ENCODE data around the gene PRKCE.

The PRKCE gene

DNA sequence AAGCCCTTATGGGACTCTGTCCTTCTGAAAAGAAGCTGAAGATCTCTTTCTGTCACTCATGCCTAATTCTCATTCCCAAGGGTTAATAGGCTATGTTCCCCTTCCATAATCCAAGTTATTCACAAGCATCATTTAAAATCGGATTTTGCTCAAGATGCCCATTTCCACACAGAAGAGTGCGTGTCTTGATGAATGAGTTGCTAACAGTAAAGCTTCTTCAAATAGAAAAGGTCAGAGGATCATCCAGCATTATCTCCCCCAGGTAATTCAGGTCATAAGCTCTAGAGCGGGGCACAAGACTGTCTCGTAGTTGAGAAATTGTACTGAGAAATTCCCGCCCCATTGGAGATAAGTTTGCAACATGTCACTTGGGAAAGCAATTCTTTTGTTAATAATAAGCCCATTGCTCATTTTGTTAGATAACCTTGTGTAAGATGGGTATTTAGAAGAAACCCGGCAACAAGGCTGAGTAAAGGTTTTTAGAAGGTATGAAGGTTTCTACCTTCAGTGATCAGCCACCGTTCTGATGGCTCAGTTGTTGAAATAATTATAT lies 355.1 kb downstream of the PRKCE start:
- DNase-seq, result no peak

DNA sequence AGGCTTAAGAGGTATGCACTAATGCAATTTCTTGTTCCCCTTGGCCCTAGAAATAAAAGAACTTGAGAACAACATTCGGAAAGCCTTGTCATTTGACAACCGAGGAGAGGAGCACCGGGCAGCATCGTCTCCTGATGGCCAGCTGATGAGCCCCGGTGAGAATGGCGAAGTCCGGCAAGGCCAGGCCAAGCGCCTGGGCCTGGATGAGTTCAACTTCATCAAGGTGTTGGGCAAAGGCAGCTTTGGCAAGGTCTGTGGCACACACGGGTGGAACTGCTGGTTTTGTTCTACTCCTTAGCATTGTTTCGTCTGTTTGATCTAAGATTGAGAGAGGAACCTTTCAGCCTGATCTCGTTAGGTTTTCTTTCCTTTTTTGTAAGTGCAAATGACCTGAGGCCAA lies 355.9 kb downstream of the PRKCE start:
- no peak for DNase-seq

DNA sequence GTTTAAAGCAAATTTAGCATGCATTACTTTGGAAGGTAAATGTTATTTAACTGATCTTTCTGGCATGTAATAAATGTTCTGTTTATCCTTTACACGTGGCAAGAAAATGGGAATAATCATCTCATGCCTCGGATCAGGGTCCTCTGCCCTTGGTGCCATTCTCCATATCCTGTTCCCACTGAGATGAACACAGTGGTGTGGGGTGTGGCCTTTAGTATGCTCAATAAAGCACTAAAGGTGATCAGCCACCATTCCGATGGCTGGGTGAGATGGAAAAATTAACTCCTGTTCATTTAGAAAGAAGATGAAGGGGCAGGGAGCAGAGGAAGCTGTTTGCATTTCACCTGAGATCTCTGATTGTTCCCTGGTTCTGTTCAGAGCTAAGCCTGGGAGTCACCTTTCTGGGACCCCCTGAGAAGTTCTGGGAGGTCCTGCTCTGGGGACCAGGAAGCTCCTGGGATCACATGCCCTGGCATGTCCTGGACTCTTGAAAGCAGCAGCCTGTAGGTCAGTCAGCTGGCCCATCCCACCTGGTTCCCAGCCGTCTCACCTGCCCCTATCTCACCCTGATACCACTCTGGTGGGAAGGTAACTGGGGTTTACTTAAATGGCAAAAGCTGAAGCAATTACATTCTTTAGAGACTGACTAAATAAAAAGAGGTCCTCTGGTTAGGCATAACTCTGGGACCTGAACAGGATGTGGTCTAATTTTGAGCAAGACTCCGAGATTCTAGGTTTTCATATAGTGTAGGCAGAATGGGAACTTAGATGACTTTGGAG lies 356.8 kb downstream of the PRKCE start:
- no peak for DNase-seq

DNA sequence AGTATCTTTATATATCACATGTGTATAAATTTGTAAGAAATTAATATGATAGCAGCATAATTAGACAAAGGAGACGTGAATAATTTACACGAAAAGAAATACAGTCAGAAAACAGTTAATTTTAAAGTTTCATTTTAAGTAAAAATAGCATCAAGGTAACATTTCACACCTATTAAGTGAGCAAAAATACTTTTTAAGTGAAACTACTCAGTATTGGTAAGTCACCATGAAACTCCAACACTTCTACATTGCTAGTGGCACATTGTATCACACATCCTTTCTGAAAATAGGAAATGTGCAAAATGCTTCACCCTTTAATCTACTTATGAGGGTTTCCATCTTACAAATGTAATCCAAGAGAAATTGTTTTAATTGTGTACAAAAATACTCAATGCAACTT lies 357.8 kb downstream of the PRKCE start:
- DNase-seq, result no peak

DNA sequence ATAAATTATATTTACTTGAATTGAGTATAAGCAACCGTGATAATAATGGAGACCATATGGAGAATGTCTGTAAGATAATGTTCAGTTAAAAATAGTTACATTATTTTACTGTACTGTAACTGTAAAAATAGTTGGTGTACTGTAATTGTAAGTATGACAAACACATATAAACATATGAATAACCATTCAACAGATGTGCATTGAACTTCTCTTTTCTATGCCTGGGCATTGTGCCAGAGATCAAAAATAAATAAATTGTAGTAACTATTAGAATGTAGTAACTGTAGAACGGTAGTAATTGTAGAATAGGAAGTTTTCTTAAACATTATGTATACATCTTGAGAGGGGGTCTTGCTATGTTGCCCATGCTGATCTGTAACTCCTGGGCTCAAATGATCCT lies 358.3 kb downstream of the PRKCE start:
- DNase-seq, result no peak

DNA sequence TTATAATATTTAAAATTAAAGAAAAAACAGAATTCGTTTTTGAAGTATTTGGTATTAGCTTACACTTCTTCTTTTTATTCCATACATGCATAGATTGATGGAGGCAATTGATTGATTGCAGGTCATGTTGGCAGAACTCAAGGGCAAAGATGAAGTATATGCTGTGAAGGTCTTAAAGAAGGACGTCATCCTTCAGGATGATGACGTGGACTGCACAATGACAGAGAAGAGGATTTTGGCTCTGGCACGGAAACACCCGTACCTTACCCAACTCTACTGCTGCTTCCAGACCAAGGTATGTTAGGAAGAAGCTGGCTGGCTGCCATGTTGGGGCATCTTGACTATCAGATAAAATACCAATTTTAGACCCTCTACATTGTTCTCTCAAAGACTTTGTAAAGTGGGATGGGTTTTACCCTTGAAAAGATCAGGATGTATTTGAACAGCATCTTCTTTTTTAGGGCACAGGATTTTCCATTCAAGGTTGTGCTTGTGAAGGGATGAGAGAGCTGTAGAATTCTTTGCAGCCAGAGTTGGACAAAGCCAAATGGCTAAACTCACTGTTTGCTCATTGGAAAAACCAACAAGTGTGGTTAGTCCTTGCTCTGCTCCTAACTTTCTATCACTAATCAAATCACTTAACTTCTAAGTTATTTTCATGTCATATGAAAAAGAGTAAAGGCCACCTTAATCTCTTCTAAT lies 358.9 kb downstream of the PRKCE start:
- DNase-seq, result no peak

DNA sequence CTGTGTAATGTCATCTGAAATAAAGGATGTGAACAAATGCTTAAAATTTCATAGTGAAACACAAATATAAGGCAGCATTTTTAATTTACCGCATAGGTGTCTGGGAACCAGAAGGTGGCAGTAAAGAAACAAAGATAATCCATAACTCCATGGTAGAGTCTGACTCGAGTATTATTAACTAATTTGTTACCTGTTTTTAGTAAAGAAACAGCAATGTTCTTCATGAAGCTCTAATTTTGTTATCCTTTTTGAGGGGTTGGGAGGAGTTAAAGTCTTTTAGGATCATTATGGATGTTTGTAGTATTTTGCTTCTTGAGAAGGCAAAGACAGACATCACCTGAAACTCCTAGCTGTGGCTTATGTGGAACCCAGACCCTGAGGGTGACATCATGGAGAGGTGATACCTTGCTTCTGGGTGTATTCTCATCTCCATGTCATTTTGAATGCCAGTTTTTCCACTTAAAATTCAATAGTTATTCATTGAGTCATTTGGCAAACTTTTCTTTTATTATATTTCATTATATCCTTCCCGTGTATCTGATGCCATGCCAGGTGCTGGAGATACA lies 359.5 kb downstream of the PRKCE start:
- DNase-seq, result no peak

DNA sequence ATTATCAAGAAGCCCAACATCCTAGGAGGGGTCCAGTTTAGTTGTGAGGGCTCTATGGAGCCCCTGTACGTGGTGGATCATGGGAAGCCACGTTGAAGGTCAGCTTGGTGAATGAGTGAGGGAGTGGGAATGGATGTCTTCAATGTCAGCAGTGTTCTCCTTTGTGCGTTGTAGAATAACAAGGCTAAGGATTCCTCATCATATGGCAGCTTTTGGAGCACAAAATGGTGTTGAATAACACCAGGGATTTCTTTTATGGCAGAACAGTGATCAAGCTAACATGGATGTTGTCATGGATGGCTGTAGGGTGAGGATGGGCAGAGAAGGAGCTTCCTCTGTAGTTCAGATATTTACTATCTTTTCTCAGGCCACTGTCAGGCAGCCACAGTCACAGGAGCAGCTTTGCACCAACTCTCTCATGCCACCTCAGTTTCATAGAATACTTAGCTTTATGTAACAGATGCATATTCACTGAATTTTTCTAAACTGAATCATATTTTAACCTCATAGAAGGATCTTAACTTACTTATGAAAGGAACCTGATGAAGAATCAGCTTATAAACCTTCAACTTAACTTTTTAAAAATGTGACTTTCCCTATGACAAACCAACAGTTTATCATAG lies 361.3 kb downstream of the PRKCE start:
- DNase-seq, result no peak

DNA sequence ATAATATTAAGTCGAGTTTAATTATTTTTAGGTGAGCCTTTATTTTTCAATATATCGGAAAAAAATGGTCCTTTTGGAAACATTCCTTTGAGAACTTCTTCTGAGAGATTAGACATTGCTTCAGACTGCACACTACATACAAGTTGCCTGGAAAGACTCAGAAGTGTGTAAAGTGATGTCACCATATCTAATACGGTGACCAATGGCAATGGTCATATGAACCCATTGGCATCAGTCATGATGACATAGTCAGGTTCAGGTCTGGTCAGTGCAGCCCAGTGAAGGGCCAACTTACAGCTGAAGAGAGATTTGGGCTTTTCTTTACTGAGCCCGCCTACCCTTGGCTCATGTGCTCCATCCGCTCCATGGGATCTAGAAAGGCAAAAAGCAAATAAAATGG lies 362.3 kb downstream of the PRKCE start:
- no peak for DNase-seq

DNA sequence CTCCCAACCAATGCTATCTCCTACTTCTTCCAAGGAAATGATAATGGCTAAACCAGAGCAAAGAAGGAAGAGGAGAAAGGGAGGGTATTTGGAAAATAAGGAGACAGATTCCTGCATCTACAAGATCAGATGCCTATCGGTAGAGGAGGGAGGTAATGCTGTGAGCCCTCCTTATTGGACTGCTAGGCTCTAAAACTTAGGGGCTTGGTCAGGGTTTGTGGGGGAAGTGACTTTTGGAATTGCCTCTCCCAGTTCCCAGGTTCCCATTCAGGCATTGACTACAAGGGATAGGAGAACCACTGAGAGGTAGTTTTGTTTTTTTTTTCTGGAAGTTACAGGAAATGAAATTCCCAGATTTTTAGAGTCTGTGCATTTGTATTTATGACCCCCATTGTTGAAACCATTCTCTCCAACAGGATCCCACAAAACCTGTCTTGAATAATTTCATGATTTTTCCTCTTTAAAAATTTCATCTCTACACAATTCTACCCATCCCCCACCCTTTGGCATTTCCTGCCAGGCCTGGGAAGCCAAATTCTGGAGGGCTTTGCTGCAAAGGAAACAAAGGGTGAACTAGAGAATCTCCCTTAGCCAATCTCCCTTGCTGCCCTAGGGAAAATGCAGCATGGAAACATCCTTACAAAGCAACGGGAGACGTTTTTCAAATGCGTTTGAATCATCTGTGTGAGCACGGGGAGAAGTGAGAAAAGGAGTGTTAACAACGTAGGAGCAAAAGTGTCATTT lies 363.6 kb downstream of the PRKCE start:
- no peak for DNase-seq

DNA sequence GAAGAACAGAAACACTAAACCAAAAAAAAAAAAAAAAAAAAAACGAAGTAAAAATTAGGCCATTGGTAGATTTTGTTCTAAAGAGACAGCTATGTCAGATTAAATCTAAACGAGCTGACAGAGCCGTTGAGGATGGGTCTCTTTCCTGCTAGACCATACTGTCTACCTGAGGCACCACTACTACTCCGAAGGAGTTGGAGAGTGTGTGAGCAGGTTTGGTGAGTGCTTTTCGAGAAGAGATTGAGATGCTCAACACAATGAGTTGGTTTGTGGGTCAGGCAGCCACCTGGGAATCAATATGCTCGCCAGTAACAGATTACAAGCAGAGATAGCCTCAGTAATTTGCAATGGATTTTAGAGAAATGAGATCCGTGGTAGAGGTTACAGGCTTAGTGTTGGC lies 364.2 kb downstream of the PRKCE start:
- no peak for DNase-seq

DNA sequence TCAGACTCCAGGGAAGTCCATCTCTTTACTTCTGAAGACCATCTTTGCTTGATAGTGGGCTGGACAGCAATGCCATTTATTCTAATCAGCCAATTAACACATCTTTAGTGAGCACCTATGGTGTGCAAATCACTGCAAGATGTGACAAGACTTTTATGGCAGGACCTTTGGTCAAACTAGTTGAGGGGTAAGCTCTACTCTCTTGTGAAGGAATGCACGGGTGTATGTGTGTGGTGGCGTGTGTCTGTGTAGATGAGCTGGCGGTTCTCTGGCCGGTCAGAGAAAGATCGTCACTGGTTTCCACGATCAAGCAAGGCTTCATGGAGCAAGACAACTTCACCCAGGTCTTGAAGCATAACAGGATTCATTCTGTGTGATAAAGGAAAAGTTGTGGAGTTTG lies 364.6 kb downstream of the PRKCE start:
- DNase-seq, result no peak

DNA sequence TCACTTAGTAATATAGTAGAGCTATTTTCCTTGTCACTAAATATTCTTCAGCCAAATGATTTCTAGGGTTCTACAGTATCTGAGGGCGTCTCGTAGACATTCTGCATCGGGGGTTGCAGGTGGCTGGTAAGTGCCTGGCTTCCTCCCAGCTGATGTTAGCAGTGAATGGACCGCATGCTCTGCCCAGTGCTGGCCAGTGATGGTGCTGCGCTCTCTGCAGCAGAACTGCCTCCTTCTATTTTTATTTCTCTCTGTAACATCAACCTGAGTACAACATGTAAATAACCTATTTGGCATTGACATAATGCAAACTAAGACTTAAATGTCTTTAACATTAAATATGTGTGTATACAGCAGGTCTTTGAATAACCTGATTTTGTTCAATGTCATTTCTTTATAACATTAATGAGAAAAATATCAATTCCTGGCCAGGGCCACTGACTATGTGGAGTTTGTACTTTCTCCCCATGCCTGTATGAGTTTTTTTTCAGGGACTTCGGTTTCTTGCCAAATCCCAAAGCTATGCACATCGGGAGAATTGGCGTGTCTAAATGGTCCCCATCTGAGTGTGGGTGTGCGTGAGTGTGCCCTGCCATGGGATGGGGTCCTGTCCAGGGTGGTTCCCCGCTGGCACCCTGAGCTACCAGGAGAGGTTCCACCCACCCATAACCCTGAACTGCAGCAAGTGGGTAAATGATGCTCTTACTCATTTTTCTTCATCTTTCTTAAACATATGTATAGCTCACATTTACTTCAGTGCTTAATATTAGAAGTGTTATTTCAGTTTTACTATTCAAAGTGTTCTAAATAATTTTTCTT lies 367.5 kb downstream of the PRKCE start:
- no peak for DNase-seq

DNA sequence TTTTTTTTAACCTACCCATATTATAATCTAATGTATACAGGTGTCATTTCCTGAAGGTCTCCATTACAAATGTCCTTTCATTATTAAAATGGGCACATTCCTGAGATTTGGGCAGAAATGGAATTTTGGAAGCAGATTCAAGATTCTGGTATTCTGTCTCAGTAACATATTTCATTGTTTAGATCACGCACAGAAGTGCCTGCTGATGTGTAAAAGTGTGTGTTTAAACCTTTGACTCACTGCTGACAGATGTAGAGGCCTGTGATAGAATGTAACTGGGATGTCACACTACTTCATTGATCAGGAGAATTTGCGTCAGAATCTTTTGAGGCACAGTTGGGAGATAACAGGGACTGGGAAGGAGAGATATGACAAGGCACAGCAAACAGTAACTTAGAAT lies 368.9 kb downstream of the PRKCE start:
- no peak for DNase-seq

DNA sequence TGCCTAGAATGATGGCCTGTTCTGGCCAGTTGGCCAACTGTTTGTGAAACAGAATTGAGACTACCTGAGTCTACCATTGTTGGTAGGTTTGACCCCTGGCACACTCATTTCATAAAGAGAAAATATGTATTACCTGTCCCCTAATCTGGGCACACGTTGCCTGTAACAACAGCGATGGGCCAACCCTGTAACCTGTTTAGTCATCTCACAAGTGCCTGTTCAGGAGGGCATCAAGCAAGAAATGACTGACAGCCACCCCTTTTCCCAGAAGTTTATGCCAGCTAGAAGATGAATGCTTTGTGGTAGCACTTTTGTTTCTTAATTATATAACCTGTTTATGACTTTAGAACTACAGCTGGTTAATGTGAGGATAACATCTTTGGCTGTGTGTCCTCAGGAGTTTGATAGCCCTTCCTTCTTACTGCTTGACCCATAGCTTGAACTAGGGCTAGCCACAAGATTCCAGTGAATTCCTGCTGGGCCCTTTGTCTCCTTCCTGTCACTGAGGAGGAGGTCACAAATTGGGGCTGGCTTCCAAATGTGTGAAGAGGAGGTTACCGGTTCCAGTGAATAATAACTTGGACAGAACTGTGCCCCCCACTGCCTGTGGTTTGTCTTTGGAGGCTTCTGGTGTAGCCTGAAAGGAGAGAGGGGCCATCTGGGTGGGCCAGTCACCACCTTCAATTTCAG lies 371.8 kb downstream of the PRKCE start:
- DNase-seq, result no peak

DNA sequence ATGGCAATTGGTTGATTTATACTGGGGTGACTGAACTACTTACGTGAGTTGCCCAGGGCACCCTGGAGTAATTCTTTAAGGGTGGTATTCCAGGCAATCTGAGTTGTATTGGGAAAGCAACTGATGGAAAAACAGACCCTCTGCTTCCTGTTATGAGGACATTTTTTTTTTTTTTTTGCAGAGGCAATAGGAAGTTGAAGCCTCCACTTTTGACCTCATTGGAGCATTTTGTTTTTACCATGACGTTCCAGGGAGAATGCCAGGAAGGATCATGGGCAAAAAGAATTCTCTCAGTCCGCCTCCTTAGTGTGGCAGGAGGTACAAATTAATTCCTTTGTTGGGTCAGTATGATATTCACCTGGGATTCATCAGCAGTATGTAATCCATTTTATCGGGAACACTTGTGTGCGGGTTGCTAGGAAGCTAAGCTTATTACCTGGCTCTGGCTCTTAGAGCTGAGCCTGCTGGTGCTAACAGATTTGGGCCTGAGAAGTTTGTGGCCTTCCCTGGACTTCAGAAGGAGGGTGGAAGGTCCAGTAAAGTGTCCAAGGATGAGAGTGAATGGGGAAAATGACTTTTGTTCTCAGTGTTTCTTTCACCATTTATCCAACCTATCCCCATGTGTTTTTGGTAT lies 372.8 kb downstream of the PRKCE start:
- DNase-seq, result no peak

DNA sequence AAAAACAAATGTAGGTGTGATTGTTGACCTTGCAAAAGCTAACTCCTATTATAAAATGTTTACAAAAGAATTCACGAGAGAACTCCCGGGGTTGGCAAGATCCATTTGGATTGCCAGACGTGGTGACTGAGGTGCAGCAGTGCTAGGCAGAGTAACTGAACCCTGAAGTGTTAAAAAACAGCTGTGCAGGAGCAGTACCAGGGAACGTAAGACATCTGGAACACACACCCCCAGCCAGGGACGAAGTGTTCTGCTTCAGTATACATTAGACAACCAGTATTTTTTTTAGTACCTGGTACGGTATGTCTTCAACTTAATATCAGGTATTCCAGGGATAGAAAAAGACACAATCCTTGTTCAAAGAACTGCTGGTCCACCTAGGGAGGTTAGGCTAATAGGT lies 373.6 kb downstream of the PRKCE start:
- no peak for DNase-seq

DNA sequence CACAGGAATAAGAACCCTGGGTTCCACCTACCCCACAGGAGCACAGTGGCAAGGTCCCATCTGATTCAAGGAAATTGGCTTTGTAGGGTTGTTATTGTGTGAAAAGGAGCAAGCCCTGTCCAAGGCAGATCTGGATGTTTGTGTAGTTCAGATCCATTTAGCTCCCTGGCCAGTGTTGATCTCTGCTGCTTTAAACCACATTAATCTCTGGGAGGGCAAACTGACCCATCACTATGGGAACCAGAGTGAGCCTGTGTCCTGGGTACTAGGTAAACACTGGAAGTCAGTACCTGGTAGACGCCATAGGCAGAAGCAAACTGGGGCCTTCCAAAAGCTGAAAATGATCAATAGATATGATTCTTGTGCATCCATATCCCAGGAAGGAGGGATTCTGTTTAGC lies 374.2 kb downstream of the PRKCE start:
- no peak for DNase-seq

DNA sequence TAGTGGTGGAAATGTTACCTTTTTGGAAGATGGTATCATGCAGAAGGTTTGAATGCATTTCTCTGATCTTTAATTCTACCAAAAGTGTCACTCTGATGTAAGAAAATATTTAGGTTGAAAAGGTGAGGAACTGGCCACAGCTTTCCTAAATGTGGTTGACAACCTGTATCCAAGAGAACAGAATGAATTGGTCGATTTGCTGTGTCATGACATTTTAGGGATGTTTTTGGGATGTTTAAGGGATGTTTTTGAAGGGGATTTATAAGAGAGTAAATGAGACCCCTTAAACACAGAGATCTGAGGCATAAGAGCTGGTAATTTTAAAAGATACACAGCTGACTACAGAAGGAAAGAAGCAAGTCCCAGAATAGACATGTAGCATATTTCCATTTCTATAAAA lies 375.0 kb downstream of the PRKCE start:
- no peak for DNase-seq

DNA sequence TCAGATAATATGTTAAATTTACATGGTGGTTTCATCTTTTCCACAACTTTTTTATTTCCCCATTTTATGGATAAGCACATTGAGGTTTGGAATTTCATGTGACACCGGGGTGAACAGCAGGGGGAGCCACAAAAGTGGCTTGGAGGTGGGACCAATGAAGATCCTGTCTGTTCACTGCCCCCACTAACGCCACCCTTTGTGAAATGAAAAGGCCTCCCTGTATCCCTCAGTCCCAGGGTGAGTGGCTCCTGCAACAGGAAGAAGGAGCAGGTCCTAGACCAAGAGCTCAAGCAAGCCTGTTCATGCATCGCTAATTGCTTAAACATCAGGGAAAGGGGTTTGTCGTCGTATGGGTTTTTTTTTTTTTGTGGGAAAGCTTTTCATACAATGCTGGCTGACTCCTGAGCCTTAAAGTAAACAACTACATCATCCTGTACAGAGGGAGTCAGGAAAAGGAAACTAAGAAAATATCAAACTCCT lies 377.9 kb downstream of the PRKCE start:
- DNase-seq, result no peak

DNA sequence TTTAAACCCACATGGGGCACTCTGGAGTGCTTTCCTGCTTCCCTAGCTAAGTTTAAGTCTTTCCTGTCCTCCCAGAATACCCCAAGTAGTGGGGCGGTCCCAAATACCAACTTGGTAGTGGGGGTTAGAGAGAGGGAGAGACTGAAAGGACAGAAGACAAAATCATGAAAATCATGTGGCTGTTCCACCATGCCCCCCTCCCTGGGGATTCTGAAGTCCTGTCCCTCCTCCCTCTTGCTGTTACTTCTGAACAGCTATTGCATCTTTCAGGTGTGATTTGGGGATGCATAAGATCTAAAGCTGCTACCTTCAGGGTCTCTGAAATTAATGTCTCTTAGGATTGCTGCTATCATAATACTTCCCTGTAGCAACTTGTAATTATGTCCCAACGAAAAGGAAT lies 378.9 kb downstream of the PRKCE start:
- DNase-seq, result no peak
